ENCODE data around the gene NDC1.

NDC1 gene

GRCh38 chr1:53729456-53730223 lies 108.5 kb downstream of the NDC1 start:
- no peak for DNase-seq

DNA sequence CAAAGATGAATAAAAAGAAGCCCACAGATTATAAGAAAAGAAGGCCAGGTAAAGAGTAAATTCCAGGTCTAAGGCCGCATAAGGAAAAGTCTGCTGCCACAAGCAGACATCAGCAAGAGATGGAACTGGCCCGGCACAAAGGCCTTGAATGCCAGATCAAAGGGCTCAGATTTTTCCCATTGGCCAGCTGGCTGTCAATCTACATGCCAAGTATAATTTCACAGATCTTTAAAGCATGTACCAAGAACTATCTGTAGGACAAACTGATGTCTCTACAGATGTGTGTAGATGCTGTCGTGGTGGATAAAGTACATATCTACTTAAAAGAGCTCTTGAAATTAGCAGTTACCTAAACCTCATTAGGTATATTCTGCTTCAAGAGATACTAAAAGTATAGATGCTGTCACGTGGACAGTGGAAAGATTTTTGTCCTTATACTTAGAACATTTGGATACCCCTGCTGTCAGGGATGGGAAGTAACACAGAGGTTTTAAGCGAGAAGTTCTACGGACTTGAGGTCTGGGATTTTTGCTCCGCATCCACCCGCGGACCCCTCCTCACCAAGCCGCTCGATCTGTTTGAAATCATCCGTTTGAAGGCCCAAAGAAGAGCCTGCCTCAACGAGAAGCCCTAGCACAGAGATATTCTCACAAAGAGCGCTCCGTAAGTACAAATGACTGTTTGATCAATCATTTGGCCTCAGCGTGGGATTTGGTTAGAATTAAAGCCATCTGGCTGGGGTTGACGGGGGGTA lies 109.2 kb downstream of the NDC1 start:
- no peak for DNase-seq

- DNase-seq, result no peak
Observed at GRCh38 chr1:53728196-53728595, 109.9 kb downstream of the NDC1 start.

- no peak for DNase-seq
Observed at GRCh38 chr1:53727461-53728092, 110.5 kb downstream of the NDC1 start.

- no peak for DNase-seq
Observed at GRCh38 chr1:53726009-53726600, 112.0 kb downstream of the NDC1 start.

- DNase-seq, result no peak
Observed at GRCh38 chr1:53725238-53725689, 112.8 kb downstream of the NDC1 start.

DNA sequence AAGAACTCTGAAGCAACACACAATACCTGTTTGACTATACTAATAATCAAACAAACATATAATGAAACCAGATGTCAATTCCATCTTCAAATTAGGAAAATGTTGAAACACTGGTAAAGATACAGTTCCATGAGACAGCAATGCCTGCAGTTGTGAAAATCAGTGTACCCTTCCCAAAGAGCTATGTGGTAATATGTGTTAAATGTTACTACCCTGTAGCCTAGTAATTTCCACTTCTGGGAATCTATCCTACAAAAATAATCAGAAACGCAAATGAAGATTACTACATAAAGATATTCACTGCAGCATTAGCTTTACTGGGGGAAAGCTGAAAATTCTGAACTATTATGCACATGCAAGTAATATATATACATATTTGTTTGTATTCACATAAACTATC lies 116.1 kb downstream of the NDC1 start:
- no peak for DNase-seq

GRCh38 chr1:53721088-53721487 lies 117.0 kb downstream of the NDC1 start:
- DNase-seq, result no peak

GRCh38 chr1:53719469-53719868 lies 118.6 kb downstream of the NDC1 start:
- no peak for DNase-seq

DNA sequence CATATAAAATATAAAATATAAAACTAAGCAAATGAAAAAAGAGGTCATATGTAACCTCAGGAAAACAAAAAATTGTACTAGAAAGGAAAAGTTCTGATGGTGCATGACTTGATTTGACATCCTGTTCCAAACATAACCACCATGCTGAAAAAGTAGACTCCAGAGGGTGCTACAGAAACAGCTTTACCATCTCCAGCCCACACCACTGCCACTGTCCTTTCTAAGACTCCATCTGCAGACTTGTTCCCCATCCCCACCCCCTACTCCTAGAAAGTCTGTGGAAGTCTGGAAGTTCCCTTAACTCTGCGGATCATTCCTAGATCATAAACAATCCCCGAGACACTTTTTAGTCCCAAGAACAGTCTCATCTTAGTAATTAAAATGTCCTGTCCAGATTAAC lies 119.7 kb downstream of the NDC1 start:
- no peak for DNase-seq

GRCh38 chr1:53717025-53717804 lies 120.9 kb downstream of the NDC1 start:
- DNase-seq, result no peak

DNA sequence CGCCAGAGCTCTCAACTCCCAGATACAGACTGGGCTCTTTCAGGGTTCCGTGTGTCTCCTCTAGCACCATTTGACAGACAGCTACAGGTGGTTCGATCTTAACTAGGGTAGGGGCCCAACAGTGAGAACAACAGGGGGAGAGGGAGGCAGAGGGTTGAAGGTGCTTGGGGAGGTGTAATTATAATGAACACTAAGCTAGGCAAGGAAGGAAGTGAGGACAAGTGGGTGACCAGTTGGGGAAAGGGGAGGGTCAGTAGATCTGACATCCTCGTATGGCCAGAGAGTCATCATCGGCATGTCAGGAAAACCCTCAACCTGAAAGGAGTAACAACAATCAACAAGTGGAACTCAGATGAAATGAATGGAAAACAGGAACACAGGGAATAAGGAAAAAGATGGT lies 121.9 kb downstream of the NDC1 start:
- no peak for DNase-seq

GRCh38 chr1:53715478-53715877 lies 122.6 kb downstream of the NDC1 start:
- DNase-seq, result peak; percentile 44

Measured in stimulated activated CD8-positive, alpha-beta memory T cell treated with anti-CD3 and anti-CD28 coated beads, Interleukin-4, amount 100 ng/mL, for 48 hours (primary cell).